RWPE2 (cell line): ENCODE results near the gene GRIN1.

Source experiments
- ATAC-seq: fragments of 200-7000 bp; cut with Tn5 transposase; 3 replicates; pipeline ENCODE4 v1.9.1; 2021; ENCODE audit warnings: low read depth
- DNase-seq: peaks from one replicate; pipeline ENCODE4 v3.0.0-alpha.2; 2020; ENCODE audit warnings: low spot score
- H3K27ac ChIP-seq: fragments of 450-650 bp; 2 replicates; pipeline ENCODE4 v1.5.1; 2017; ENCODE audit warnings: mild to moderate bottlenecking; ENCODE audit not compliant: poor library complexity, severe bottlenecking
- H3K27me3 ChIP-seq: fragments of 250-450 bp; sonication (Bioruptor Pico); 2 replicates; pipeline ENCODE4 v1.5.1; 2021; ENCODE audit warnings: mild to moderate bottlenecking, moderate library complexity; ENCODE audit not compliant: insufficient read depth, poor library complexity, severe bottlenecking
- H3K36me3 ChIP-seq: fragments of 250-450 bp; sonication (Bioruptor Pico); 2 replicates; pipeline ENCODE4 v1.5.1; 2020; ENCODE audit warnings: low read depth, mild to moderate bottlenecking, moderate library complexity
- H3K4me1 ChIP-seq: fragments of 250-450 bp; sonication (Bioruptor Pico); 2 replicates; pipeline ENCODE4 v1.5.1; 2021; ENCODE audit warnings: mild to moderate bottlenecking, moderate library complexity; ENCODE audit not compliant: insufficient read depth, poor library complexity, severe bottlenecking
- H3K4me3 ChIP-seq: fragments of 250-450 bp; sonication (Bioruptor Pico); 2 replicates; pipeline ENCODE4 v1.5.1; 2021; ENCODE audit warnings: mild to moderate bottlenecking, moderate library complexity; ENCODE audit not compliant: severe bottlenecking
- H3K9me3 ChIP-seq: fragments of 250-450 bp; sonication (Bioruptor Pico); 2 replicates; pipeline ENCODE4 v1.5.1; 2021; ENCODE audit warnings: mild to moderate bottlenecking, moderate library complexity; ENCODE audit not compliant: severe bottlenecking
- TF ChIP-seq, protein P1 (sequence below): fragments of 450-650 bp; IDR thresholded peaks from one replicate; pipeline ENCODE4 v1.5.1; 2017; ENCODE audit warnings: mild to moderate bottlenecking, moderate library complexity; ENCODE audit not compliant: poor library complexity, severe bottlenecking

Gene GRIN1

GRCh38 chr9:137140151-137141012 lies 1.4 kb downstream of the GRIN1 start:
- Histone ChIP-seq H3K36me3 (no peaks in the 10 kb centered on the region), H3K27ac (no peak overlapping the region), H3K4me3 (no peak overlapping the region), H3K27me3 (peaks cover 53% of the 10 kb centered on the region), H3K9me3 (no peaks in the 10 kb centered on the region), H3K4me1 (no peaks in the 10 kb centered on the region)
- DNase-seq (peak; percentile 62), ATAC-seq (no peak)
- TF ChIP-seq, protein P1, sequence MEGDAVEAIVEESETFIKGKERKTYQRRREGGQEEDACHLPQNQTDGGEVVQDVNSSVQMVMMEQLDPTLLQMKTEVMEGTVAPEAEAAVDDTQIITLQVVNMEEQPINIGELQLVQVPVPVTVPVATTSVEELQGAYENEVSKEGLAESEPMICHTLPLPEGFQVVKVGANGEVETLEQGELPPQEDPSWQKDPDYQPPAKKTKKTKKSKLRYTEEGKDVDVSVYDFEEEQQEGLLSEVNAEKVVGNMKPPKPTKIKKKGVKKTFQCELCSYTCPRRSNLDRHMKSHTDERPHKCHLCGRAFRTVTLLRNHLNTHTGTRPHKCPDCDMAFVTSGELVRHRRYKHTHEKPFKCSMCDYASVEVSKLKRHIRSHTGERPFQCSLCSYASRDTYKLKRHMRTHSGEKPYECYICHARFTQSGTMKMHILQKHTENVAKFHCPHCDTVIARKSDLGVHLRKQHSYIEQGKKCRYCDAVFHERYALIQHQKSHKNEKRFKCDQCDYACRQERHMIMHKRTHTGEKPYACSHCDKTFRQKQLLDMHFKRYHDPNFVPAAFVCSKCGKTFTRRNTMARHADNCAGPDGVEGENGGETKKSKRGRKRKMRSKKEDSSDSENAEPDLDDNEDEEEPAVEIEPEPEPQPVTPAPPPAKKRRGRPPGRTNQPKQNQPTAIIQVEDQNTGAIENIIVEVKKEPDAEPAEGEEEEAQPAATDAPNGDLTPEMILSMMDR: no peak

DNA sequence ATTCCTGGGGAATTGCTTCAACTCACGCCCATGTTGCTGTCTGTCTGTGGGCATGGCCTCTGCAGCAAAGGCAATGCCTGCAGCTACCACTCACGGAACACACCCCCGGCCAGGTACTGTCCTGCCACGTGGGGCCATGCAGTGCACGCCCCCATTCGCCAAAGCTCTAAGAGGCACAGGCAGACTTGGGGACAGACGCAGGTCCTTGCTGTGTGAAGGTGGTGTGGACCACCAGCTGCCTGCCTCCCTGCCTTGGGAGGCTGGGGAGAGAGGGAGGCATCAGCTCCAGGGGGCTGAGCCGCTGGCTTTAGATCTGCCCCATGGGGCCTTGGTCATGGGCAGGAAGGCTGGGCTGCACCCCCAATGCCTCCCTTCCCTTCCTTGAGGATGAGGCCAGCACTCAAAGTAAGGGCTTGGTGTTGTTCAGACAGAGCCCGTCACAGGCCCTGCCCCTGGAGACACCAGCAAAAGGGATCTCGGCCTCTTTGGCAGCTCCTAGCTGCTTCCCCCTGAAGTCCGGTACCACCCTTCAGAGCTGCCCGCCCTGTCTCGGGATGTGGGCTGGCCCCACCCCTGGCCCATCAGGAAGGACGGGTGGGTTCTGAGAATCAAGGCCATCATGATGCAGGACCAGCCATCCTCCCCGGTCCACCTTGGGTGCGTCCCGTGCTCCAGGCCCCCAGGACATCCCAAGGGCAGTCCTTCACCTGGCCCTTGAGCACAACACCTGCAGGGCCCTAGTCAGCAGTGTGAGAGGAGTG lies 2.3 kb downstream of the GRIN1 start:
- Histone ChIP-seq H3K27me3 (peaks cover 55% of the 10 kb centered on the region), H3K4me1 (no peaks in the 10 kb centered on the region), H3K4me3 (no peak overlapping the region), H3K36me3 (no peaks in the 10 kb centered on the region), H3K9me3 (no peaks in the 10 kb centered on the region), H3K27ac (no peak overlapping the region)
- DNase-seq: peak; percentile 59
- no peak for ATAC-seq
- TF ChIP-seq, protein P1: no peak

DNA sequence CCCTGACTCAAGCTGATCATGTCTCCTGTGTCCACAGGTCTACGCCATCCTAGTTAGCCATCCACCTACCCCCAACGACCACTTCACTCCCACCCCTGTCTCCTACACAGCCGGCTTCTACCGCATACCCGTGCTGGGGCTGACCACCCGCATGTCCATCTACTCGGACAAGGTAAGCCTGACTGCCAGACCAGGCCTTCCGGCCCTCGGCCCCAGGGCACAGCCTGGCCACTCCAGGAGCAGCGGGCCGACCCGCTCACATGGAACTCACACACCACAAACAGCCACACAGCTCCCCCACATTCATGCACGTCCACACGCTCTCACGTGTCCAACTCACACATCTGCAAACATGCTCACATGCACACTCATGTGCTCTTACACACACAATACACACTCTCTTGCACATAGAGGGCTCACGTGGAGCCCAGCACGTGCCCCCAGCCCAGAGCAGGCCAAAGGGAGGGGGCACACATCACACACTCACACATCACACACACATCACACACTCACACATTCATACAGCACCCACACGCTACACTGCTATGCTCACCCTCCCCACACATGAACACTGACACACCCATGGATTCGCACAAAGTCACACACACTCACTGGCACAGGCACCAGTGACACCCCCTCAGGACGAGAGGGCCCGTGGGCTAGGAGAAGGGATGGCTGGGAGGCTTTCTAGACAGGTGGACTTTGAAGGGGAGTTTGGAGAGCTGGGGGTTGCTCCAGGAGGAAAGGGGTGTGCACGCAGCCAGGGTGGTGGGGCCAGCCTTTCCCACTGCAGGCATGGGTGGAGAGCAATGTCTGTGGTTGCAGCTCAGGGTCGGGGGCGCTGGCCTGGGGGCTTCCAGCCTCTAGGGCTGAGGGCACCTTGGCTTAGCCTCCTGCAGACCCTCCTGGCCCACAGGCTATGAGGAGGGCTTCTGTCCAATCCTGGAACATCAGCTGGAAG lies 3.3 kb downstream of the GRIN1 start:
- Histone ChIP-seq H3K27me3 (peaks cover 51% of the 10 kb centered on the region), H3K4me3 (no peak overlapping the region), H3K4me1 (no peaks in the 10 kb centered on the region), H3K9me3 (no peaks in the 10 kb centered on the region), H3K36me3 (no peaks in the 10 kb centered on the region), H3K27ac (no peak overlapping the region)
- DNase-seq: peak; percentile 51
- TF ChIP-seq, protein P1: no peak
- no peak for ATAC-seq

DNA sequence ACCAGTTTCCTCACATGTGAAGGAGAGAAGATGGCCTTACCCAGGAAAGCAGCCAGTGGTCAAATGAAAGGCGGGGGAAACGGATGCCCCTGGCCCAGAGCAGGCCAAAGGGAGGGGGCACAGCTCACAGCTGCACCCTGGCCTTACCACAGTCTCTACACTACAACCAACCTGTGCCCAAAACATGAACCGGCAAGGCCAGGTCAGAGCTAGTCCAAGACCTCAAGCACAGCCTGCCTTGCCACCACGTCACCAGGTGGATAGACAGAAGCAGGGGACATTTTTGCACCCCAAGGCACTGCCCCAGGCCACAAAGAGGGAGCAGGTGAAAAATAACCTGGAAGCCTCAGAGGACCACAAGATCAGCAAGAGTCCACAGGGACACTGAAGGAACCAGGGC lies 4.5 kb downstream of the GRIN1 start:
- Histone ChIP-seq H3K4me3 (no peak overlapping the region), H3K4me1 (no peaks in the 10 kb centered on the region), H3K36me3 (no peaks in the 10 kb centered on the region), H3K27ac (no peak overlapping the region), H3K9me3 (no peaks in the 10 kb centered on the region), H3K27me3 (peaks cover 38% of the 10 kb centered on the region)
- ATAC-seq (no peak), DNase-seq (no peak)
- TF ChIP-seq, protein P1: no peak
